ENCODE measurements around the gene LNX1. TPM values are rescaled to one million over a fixed set of nuclear protein-coding genes. Genes with fewer than 3 reads are reported as not detected.

The LNX1 gene
- total and polyA plus RNA-seq, 12 donors = 1.2 to 8.9 (median 3.7) TPM

- no peak for DNase-seq
- 66 to 69% (median 67%) methylated on average over 1 of the region's 1 CpG for WGBS, 4 donors
- H3K27me3 ChIP-seq = no peaks in the 10 kb centered on the region
- no peak overlapping the region for H3K4me3 ChIP-seq
- TF ChIP-seq CTCF (IDR thresholded peaks at IDR 0.05) = no peak
- TF ChIP-seq POLR2A (IDR thresholded peaks at IDR 0.05) = no peak
- no peak overlapping the region for H3K27ac ChIP-seq
- peaks cover 0 to 9% of the 10 kb centered on the region in 2 donors for H3K4me1 ChIP-seq (replicated peaks in 1 of 2)
- intact Hi-C loops (cut with DNase I) = loop anchor here in 1 of 2 donors (10.0 kb wide), 1 partner anchor 176 kb away; no protein-coding TSS in a partner anchor
- no peaks in the 10 kb centered on the region for H3K36me3 ChIP-seq (replicated peaks in 1 of 2)
- H3K9me3 ChIP-seq (replicated peaks in 1 of 3) = no peaks in the 10 kb centered on the region
Observed at GRCh38 chr4:53508446-53508845, 82.8 kb downstream of the LNX1 start.

GRCh38 chr4:53507671-53508286, 83.5 kb downstream of the LNX1 start:
- intact Hi-C loops (cut with DNase I) = loop anchor here in 1 of 2 donors (10.0 kb wide), 1 partner anchor 177 kb away; no protein-coding TSS in a partner anchor
- H3K36me3 ChIP-seq (replicated peaks in 1 of 2) = no peaks in the 10 kb centered on the region
- peaks cover 0 to 9% of the 10 kb centered on the region in 2 donors for H3K4me1 ChIP-seq (replicated peaks in 1 of 2)
- H3K4me3 ChIP-seq = no peak overlapping the region
- WGBS, 4 donors = 64 to 78% (median 75%) methylated on average over 17 of the region's 17 CpGs
- peak in 4 of 7 donors; percentile 23 to 59 (median 40) for DNase-seq
- H3K27me3 ChIP-seq = no peaks in the 10 kb centered on the region
- TF ChIP-seq POLR2A (IDR thresholded peaks at IDR 0.05) (no peak), CTCF (IDR thresholded peaks at IDR 0.05) (no peak)
- H3K9me3 ChIP-seq (replicated peaks in 1 of 3) = no peaks in the 10 kb centered on the region
- peak overlapping the region in 3 of 5 donors; percentile 31 to 52 (median 34) for H3K27ac ChIP-seq

GRCh38 chr4:53507058-53507457, 84.2 kb downstream of the LNX1 start:
- Histone ChIP-seq H3K27ac (no peak overlapping the region), H3K9me3 (replicated peaks in 1 of 3) (no peaks in the 10 kb centered on the region), H3K4me3 (no peak overlapping the region), H3K4me1 (replicated peaks in 1 of 2) (peaks cover 0 to 9% of the 10 kb centered on the region in 2 donors), H3K36me3 (replicated peaks in 1 of 2) (no peaks in the 10 kb centered on the region), H3K27me3 (no peaks in the 10 kb centered on the region)
- TF ChIP-seq POLR2A (IDR thresholded peaks at IDR 0.05) = no peak
- no peak for TF ChIP-seq CTCF (IDR thresholded peaks at IDR 0.05)
- intact Hi-C loops (cut with DNase I) = loop anchor here in 1 of 2 donors (10.0 kb wide), 1 partner anchor 178 kb away; no protein-coding TSS in a partner anchor
- WGBS, 4 donors = 81 to 93% (median 91%) methylated on average over 7 of the region's 7 CpGs
- DNase-seq = no peak

GRCh38 chr4:53505947-53506346, 85.3 kb downstream of the LNX1 start:
- TF ChIP-seq POLR2A (IDR thresholded peaks at IDR 0.05) (no peak), CTCF (IDR thresholded peaks at IDR 0.05) (no peak)
- Histone ChIP-seq H3K27ac (no peak overlapping the region), H3K27me3 (no peaks in the 10 kb centered on the region), H3K9me3 (replicated peaks in 1 of 3) (no peaks in the 10 kb centered on the region), H3K4me1 (replicated peaks in 1 of 2) (peaks cover 0 to 3% of the 10 kb centered on the region in 2 donors), H3K36me3 (replicated peaks in 1 of 2) (no peaks in the 10 kb centered on the region), H3K4me3 (no peak overlapping the region)
- WGBS, 4 donors = 89 to 95% (median 92%) methylated on average over 2 of the region's 2 CpGs
- no peak for DNase-seq
- intact Hi-C loops (cut with DNase I) = loop anchor here in 1 of 2 donors (10.0 kb wide), 1 partner anchor 179 kb away; no protein-coding TSS in a partner anchor
